T-helper 2 cell treated with Interferon-gamma antibody and Interleukin-4, amounts not matched to agents 100 ng/mL and 5 ng/mL, for 36 hours (primary cell): ENCODE results near the gene ASB2. TPM values are rescaled to one million over a fixed set of nuclear protein-coding genes. Genes with fewer than 3 reads are reported as not detected.

Experiments used
- intact Hi-C: fragments of 100-400 bp; cut with micrococcal nuclease; formaldehyde crosslinking; loops from one replicate; pipeline ENCODE4 v1.15.1; 2023
- total RNA-seq: library from RNA; stranded (reverse); gene quantifications from 2 replicates; pipeline ENCODE4 v1.2.3, GENCODE V29; 2022

The ASB2 gene
- total RNA-seq, 1 donor from 2014 or later, result 55.8 TPM

DNA sequence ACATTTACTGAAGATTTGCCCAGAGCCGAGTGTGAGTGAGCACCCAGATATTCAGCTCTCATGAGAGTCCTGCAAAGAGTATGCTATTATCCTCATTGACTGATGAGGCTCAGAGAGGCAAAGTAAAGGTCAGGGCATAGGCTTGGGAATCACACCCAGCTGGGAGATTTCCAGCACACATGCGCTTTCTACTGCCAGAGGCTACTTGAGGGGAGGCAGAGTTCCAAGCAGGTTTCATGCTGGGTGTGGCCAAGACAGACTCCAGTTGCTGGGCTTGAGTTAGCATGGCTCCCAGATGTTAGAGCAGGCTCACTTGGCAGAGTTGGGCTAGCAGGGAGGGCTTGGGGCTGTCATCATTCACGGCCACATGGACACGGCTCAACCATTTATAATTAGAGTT lies 63.6 kb downstream of the ASB2 start:
- intact Hi-C loops, result no loop called here

DNA sequence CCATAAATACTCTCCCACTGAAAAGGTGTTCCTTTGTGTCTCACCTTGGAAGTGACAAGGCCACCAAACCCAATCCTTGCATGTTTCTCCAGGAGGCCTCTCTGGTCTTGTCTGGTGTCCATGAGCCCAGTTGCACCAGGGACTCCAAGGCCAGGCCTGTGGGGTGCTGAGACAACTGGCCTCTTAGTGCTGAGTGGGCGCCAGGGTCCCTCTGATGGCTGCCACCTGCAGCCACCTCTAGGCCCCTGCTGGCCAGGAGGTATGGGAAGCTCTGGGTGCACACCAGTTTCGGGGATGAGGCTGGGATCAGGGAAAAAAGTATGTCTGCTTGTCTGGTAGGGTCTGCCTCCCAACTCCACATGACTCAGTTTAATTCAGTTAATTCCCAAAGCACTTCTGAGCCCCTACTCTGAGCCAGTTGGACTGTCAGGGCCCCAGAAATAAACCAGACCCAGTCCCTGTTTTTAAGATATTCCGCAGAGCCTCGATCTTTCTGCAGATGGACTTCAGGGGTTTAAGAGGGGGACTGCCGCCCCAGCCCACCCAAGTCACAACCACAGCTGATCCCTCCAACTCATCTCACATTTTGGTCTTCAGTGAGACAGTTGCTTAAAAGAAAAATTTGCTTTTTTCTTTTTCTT lies 64.3 kb downstream of the ASB2 start:
- intact Hi-C loops, result no loop called here

DNA sequence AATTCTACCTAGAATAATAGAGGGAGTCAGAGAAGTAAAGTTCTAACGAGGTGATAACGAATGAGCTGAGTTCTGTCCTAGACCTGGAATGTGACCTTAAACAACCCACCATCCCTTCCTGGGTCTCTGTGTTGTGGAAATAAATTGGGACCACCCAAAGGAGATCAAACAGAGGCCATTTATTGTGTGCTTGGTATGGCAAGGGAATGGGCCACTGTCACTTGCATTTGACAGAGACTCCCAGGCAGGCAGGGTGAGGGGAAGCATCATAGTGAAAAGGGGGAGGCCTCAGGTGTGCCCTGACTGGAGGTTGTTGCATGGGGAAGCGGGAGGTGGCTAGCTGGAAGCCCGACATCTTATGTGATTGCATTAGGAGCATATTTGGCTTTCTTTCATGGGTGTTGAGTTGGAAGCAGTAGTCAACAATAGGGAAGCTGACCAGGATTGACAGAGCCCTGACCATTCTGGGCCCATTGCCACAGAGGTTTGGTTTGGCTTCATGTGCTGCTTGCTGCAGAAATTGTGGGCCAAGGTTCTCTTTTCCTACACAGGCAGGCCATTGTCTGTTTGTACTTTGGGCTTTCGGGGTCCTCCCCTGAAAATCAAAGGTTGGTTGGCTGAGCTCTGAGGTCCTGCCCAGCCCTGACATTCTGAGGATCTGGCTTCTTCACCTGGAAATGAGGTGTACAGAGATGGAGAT lies 66.8 kb downstream of the ASB2 start:
- intact Hi-C loops, result no loop called here

DNA sequence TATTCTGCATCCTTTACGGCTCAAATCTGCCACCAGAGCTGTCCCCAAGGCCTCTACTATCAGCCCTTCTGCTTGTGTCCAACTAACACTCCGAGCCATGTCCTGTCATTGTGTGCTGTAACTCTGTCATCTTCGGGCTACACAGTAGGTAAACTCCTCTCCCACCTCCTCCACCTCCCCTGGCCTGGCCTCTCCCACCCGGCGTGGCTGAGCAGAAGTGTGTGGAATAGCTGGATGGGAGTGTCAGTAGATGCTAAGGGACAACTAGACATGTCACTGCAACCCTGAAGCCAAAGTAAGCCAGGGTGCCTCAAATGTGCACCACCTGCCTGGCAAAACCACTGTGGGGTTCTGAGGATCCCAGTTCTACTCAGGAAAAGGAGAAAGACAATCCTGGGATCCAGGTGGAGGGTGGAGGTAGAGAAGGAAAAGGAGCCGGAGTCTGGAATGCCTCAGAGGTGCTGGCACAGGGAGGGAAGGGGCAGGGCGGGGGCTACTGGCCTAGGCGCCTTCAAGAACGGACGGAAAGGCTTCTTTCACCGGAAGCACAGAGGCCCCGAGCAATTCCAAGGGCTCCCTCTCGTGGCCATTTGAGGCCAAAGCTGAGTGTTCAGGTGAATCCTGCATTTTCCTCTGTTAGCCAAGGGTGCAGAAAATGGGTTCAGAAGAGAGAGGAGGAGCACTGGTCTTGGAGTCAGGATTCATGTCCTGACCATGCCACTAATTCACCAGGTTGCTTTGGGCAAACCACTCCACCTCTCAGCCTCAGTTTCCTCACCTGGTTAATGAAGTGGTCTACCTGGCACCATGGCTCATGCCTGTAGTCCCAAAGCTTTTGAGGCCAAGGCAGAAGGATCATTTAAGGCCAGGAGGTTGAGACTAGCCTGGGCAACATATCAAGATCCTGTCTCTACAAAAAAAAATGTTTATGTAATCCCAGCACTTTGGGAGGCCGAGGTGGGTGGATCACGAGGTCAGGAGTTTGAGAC lies 69.7 kb downstream of the ASB2 start:
- intact Hi-C loops, result no loop called here

DNA sequence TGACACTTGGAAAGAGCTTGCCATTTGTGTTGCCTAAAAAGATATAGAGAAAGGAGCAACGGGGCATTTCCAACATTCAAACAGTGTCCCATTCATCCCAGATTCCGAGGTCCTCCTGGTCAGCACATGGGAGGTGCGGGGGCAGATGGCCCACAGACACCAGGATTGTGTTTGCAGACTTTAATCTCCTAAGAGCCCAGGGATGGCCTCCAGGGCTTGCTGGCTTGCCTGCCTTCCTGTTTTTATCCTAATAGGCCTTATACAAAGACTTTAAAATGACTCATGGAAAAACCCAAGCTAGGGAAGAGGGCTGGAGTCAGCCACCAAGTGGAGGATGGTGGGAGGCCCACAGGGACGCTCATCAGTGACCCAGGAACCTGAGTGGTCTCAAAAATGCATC lies 70.7 kb downstream of the ASB2 start:
- intact Hi-C loops, result no loop called here

DNA sequence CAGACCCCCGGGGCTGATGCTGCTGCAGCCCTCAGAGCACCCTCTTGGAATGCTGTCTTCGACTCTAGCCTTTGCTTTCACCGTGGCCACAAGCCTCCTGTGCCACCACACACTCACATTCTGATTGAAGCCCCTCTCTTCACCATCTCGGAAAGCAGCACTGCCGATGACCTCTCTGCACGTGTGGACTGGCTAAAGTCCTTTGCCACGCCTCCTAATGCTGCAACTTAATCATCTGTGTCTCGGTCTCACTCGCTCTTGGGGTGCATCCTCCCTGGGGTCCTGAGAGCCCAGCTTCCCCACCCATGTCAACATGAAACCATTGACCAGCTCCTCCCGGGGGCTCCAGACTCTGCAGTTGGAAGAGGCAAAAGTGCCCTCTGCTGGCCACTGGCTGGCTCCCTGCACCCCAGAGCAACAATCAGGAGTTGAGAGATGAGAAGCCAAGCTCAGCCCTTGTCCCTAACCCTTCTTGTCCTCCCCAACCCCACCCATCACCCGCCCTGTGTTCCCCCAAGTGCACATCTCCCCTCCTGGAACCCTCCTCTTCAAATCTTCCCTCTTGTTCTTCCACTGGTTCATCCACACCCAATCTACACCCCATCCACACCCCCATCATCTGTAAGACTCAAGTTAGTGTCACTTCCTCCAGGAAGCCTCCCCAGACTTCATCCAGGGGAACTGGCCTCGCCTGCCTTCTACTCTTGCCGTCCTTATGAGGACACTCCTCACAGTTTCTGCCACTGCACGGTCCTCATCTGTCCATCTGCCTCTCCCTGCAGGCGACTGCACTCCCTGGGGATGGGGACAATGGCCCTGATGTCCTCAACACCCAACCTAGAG lies 72.8 kb downstream of the ASB2 start:
- intact Hi-C loops, result no loop called here

DNA sequence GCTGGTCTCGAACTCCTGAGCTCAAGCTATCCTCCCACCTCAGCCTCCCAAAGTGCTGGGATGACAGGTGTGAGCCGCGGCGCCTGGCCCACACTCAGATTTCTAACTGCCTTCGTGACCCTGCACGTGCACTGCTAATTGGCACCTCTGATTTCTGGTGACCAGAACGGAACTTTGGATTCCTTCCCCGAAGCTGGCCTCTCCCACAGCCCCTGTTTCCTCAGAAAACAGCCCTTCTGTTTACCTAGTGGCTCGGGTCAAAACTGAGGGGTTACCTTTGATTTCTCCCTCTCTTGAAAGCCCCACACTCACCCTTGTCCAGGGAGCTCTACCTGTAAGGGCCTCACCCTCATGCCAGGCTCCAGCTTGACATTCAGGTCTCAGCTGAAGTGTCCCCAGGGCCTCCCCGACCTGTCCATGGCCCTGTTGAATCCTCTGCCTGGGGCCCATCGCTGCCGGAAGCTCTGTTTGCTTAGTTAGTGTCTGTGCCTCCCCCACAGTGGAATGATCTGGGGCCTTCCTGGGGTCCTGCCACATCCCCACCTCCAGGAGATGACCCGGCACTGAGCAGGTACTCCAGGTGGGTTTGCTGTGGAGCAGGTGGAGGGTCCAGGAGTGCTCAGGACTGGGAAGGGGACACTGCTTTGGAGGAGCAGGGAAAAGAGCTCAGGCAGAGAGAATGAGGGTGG lies 73.6 kb downstream of the ASB2 start:
- intact Hi-C loops, result no loop called here

DNA sequence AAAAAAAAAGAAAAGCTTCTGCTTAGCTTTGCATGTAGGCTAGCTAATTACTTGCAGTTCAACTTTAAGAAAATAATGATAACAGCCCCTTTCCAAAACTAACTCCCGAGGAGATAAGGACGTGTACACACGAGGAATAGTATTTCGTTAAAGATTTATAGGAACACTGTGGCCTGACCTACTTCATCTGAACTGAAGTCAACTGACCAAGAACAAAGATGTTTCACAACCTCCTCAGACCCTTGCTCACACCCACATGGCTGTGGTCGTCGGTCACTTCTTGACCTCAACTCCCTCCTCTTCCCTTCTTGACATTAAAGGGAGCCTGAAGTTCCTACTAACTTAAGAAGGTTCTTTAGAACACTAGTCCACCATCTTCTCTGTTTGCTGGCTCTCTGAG lies 74.6 kb downstream of the ASB2 start:
- intact Hi-C loops, result no loop called here

DNA sequence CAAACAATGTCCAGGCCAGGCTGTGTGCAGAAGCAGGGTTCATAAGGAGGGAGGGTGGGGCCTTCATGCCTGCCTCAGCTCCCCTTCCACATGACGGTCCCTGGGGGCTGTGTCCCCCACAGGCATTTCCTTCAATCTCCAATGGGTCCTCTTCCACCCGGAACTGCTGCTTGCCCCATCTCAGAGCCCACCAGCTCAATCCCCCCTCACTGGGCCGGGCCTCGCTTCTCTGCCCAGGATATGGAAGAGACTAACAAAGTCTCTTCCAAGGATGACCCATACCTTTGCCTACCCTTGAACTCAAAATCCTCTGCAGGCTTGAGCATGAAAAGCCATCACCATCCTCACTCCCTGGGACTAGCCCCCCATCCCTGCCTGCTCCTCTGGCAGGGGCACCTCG lies 77.6 kb downstream of the ASB2 start:
- intact Hi-C loops, result no loop called here

DNA sequence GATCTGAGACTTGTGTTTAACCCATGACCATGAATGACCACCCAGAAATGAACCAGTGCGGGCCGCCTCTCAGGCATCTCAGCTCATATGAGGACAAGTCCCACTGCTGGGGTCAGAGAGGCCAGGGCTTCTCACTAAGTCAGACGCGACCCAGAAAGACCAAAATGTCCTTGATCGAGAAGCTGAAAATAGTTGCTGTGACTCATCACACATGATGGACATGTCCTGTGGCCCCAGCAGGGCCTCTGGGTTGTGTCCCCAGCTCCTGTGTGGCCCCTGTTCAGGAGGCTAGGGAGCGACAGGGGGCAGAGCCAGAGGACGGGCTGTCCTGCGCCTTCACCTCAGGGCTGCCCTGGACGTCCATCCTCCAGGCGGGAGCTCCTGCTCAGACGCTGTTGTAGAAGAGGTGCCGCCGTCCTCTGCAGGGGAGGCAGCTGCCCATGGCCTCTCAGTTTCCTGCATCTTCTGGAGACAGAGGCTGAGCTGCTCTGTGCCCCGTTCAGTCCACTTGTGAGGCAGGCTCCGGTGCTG lies 78.2 kb downstream of the ASB2 start:
- intact Hi-C loops, result no loop called here

DNA sequence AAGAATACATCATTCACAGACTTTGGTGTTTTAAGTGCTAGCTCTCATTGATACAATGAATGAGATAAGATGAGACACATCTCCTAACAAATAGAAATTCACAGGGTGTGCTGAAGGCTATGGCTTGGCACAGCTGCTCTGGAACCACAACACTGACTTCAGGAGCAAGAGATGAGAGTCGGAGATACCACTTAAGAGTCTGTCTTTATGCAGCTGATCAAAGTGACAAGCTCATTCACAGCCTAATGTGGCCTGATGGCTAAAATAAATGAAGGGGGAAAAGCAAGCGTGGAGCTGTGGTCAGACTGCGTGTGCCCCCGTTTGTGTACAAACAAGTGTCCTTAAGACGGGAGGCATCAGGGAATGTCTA lies 78.9 kb downstream of the ASB2 start:
- intact Hi-C loops, result no loop called here

DNA sequence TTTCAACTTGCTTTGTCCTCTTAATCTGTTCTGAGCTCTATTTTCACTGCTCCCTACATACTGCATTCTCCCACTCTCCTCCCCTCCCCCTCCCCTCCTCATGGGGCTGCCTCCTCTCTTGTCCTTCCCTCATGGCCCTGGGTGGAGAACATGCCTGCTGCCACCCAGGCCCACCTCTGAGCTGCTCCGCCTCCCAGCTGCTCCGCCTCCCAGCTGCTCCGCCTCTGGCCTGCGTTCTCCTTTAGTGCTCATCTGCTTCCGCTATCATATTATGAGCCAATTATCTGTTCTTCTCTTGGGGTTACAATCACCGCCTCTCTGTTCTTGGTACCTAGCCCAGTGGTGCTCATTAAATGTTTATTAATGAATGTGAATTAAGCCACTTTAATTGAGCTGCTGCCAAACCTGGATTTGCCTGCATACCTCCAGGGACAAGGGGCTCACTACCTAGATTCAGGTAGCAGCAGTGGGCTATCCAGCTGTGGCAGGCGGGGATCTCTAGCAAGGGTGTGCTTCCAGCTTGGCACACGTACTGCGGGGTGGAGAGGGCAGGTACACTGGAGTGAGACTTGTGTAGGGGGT lies 81.3 kb downstream of the ASB2 start:
- intact Hi-C loops, result no loop called here

DNA sequence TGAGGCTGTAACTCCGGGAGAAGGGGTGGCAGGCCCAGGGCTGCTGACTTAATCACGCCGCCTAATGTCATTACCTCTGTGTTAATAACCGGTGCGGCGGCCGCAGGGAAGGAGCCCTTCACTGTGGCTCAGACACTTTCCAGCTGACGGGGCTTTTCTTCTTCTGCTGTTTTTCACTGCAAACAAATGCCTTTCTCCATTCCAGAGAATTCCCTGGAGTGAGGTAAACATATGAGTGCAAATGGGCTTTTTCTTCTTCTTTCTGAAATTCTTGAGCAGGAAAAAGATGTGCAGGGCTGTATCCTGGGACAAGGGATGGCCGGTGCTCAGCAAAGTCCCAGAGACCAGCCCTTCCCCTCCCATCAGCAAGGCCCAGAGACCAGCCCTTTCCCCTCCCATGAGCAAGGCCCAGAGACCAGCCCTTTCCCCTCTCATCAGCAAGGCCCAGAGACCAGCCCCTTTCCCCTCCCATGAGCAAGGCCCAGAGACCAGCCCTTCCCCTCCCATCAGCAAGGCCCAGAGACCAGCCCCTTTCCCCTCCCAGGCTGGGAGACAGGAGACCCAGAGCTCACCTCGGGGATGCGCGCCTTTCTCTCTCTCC lies 82.6 kb downstream of the ASB2 start:
- intact Hi-C loops, result loop anchor here (1.0 kb wide), 1 partner anchor 238 kb away; no protein-coding TSS in a partner anchor

DNA sequence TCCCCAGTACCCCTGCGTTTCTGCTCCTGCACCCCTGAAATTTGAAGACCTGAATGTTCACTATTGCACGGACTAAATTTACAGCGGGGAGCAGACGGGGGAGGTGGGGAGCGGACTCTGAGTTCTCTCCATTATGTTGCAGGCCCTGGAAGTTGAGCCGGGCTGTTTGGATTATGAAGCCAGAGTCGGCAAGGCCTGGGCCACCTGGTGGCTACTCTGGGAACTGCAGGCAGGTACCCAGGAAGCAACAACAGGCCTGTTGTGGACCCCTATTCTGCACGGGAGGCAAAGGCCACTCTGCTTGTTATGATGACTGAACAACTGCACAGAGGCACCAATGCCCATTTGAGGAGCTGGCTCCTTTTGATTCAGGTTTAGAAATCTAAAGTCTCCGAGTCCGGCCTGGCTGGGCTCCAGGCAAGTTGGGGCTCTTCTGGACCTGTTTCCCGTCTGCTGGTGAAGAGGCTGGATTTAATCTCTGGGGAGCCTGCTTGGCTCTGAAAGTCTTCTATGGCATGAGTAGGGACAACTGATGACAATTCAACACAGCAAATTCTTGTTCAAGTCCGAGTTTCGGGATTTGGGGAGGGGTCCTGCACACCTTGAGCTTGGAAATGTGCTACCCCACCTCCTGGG lies 83.3 kb downstream of the ASB2 start:
- intact Hi-C loops, result loop anchor here (1.0 kb wide), 1 partner anchor 238 kb away; no protein-coding TSS in a partner anchor

DNA sequence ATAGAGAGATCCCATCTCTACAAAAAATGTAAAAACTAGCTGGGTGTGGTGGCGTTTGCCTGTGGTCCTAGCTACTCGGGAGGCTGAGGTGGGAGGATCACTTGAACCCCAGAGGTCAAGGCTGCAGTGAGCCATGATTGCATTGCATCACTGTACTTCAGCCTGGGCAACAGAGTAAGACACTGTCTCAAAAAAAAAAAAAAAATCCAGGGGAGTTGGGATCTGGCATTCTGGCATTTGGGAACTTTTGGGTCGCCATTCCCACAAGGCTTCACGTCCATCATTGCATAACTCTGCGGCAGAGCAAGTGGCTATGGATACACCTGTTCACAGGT lies 83.9 kb downstream of the ASB2 start:
- intact Hi-C loops, result no loop called here

DNA sequence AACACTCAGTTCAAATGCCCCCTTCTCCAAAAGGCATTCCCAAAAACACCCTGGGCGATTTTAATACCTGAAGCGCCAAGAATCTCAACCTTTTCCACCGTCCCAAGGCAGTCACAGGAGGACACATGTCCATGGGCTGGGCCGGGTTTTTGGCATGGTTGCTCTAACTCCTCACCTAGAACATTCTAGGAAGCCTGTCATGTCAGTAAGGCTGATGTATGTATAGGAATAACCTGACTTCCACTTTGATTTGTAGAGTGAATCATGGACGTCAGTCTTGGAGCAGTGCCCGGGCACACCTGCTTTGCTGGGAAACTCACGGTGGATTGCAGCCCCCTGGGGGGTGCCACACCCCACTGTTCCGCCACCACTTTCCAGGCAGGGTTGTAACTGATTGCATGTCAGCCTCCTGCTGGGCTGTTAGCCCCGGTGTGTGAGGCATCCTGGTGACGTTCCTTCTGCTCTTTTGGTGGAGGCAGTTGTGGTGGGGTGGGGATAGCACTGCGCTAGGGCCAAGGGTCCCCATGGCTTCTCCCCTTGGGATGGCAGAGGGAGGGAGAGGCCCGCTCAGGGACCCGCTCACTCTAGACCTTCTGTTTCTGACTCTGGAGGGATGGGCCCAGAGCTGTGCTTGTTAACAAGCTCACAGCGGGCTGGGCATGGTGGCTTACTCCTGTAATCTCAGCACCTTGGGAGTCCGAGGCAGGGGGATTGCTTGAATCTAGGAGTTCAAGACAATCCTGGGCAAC lies 84.4 kb downstream of the ASB2 start:
- intact Hi-C loops, result no loop called here

DNA sequence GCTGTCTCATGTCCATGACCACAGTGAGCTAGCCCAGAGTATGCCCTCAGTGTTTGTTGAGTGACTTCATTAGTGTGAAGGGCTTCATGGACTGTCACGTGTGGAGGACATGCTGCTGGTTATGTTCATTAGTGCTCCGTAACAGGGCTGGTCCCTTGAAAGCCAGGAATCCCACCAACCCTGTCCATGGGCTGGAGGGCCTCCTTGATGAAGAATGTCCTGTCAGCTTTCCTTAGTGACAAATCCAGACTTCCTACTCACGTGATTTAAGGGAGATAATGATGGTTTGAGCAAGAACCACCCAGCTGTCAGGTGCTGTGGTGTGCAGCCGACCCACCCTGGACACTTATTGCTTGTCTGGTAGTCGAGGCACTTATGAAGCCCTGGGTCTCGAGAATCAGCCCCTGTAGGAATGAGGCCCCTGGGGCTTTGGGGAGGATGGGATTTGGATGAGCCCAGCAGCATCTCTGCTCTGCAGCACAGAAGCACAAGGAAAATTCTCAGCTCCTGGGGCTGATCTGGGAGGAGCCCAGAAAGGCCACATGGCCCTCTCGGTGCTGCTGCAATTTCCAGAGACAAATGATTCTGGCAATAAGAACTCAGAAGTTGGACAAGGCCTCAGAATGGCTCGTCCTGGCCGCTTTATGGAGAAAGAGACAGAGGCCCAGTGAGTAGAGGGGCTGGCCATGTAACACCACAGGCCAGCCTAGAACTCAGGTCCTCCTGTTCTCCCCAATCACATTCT lies 86.5 kb downstream of the ASB2 start:
- intact Hi-C loops, result no loop called here

DNA sequence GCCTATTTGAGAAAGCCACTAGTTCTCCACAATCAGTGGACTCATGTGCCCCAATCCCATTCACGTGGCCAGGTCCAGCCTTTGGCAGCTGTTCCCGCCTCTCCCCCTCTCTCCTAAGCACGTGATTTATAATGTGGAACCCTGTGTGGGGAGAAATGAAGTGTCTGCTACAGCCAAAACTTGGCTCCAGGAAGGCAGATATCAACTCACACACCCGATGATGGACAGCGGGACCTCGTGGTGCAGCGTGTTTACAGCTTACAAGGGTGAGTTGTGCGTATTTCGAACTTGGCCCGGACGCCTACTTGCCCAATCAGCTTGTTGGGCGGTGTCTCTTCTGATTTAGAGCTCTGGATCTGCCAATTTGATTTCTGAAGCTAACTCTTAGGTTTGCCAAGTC lies 87.4 kb downstream of the ASB2 start:
- intact Hi-C loops, result no loop called here
